Smooth muscle cell (in vitro differentiated cells): ENCODE measurements around the gene EXOC6. TPM values are rescaled to one million over a fixed set of nuclear protein-coding genes. Genes with fewer than 3 reads are reported as not detected.

Experiments used
- DNase-seq: peaks from one replicate; lab custom pipeline; 2025; ENCODE audit not compliant: unreplicated experiment; lab: John Stamatoyannopoulos, UW
- H2AFZ ChIP-seq: fragments of 200-600 bp; sonication (generic); 2 replicates; pipeline ENCODE4 v1.6.0; 2016; ENCODE audit warnings: antibody characterized with exemption, low read depth, mild to moderate bottlenecking
- H3F3A ChIP-seq: fragments of 200-600 bp; sonication (generic); 2 replicates; pipeline ENCODE4 v1.6.0; 2017; ENCODE audit warnings: antibody characterized with exemption, low read depth
- H3K27ac ChIP-seq: fragments of 200-600 bp; sonication (generic); 2 replicates; pipeline ENCODE4 v1.5.1; 2016; ENCODE audit warnings: low read depth, mild to moderate bottlenecking
- H3K27me3 ChIP-seq: fragments of 200-600 bp; sonication (generic); 2 replicates; pipeline ENCODE4 v1.6.1; 2016; ENCODE audit warnings: low read depth, mild to moderate bottlenecking
- H3K36me3 ChIP-seq: fragments of 200-600 bp; sonication (generic); 2 replicates; pipeline ENCODE4 v1.5.1; 2016; ENCODE audit warnings: low read depth
- H3K4me1 ChIP-seq: fragments of 200-600 bp; sonication (generic); 2 replicates; pipeline ENCODE4 v1.5.1; 2016; ENCODE audit warnings: low read depth
- H3K4me2 ChIP-seq: fragments of 200-600 bp; sonication (generic); 2 replicates; pipeline ENCODE4 v1.6.0; 2016; ENCODE audit warnings: mild to moderate bottlenecking
- H3K4me3 ChIP-seq: fragments of 200-600 bp; sonication (generic); 2 replicates; pipeline ENCODE4 v1.5.1; 2016; ENCODE audit warnings: mild to moderate bottlenecking
- H3K79me2 ChIP-seq: fragments of 200-600 bp; sonication (generic); 2 replicates; pipeline ENCODE4 v1.6.0; 2016; ENCODE audit warnings: low read depth, mild to moderate bottlenecking
- H3K9ac ChIP-seq: fragments of 200-600 bp; sonication (generic); 2 replicates; pipeline ENCODE4 v1.6.0; 2016; ENCODE audit warnings: low read depth
- H3K9me3 ChIP-seq: fragments of 200-600 bp; sonication (generic); replicated peaks from 2 replicates; pipeline ENCODE4 v1.5.1; 2016; ENCODE audit warnings: low read depth
- H4K20me1 ChIP-seq: fragments of 200-600 bp; sonication (generic); 2 replicates; pipeline ENCODE4 v1.6.0; 2016; ENCODE audit warnings: low read depth
- CTCF ChIP-seq: fragments of 200-600 bp; sonication (generic); IDR thresholded peaks from 2 replicates; pipeline ENCODE4 v1.5.1; 2017; ENCODE audit warnings: borderline replicate concordance, mild to moderate bottlenecking, antibody characterized with exemption; ENCODE audit not compliant: insufficient read depth, poor library complexity, severe bottlenecking
- WGBS: methylation state at CpG from one replicate; pipeline ENCODE4 v1.1.7; 2016; ENCODE audit warnings: low lambda C conversion rate; 5-methylcytosine and 5-hydroxymethylcytosine counted together
- polyA plus RNA-seq: library from polyadenylated mRNA; unstranded; fragments of >200 nt; fragmentation: Nextera tagmentation; extraction: Ambion mirVana; gene quantifications from 2 replicates; pipeline ENCODE4 v1.2.1, GENCODE V29; 2016
- total RNA-seq: library from RNA; depleted of rRNA; stranded (reverse); fragments of >200 nt; gene quantifications from 2 replicates; pipeline ENCODE4 v1.2.3, GENCODE V29; 2014

EXOC6 gene
- total and polyA plus RNA-seq, 2 experiments from 2014 or later, result 1.7 to 5.2 TPM

- H3K4me3 ChIP-seq, result no peak overlapping the region
- no peaks in the 10 kb centered on the region for H3K27me3 ChIP-seq
- no peak overlapping the region for H3K9ac ChIP-seq
- H3K4me1 ChIP-seq, result no peaks in the 10 kb centered on the region
- no peak for DNase-seq
- H3F3A ChIP-seq, result no peaks in the 10 kb centered on the region
- 60% methylated on average over 10 of the region's 10 CpGs for WGBS
- no peak overlapping the region for H3K27ac ChIP-seq
- H3K36me3 ChIP-seq, result no peaks in the 10 kb centered on the region
- no peak overlapping the region for H2AFZ ChIP-seq
- no peaks in the 10 kb centered on the region for H3K9me3 ChIP-seq
- peak; percentile 33 for TF ChIP-seq CTCF
- no peaks in the 10 kb centered on the region for H4K20me1 ChIP-seq
- no peak overlapping the region for H3K4me2 ChIP-seq
- no peaks in the 10 kb centered on the region for H3K79me2 ChIP-seq
Measured at GRCh38 chr10:92839191-92840085, 8.9 kb upstream of the EXOC6 start.

- no peaks in the 10 kb centered on the region for H3K9me3 ChIP-seq
- no peak overlapping the region for H2AFZ ChIP-seq
- H3K79me2 ChIP-seq, result no peaks in the 10 kb centered on the region
- no peaks in the 10 kb centered on the region for H3K27me3 ChIP-seq
- H4K20me1 ChIP-seq, result no peaks in the 10 kb centered on the region
- TF ChIP-seq CTCF, result no peak
- no peaks in the 10 kb centered on the region for H3F3A ChIP-seq
- H3K27ac ChIP-seq, result no peak overlapping the region
- no peak overlapping the region for H3K4me2 ChIP-seq
- 51% methylated on average over 3 of the region's 3 CpGs for WGBS
- no peak for DNase-seq
- H3K4me3 ChIP-seq, result no peak overlapping the region
- no peaks in the 10 kb centered on the region for H3K4me1 ChIP-seq
- H3K36me3 ChIP-seq, result no peaks in the 10 kb centered on the region
- H3K9ac ChIP-seq, result no peak overlapping the region
Measured at GRCh38 chr10:92844746-92845145, 3.6 kb upstream of the EXOC6 start.

GRCh38 chr10:92845921-92846320, 2.4 kb upstream of the EXOC6 start:
- no peak overlapping the region for H3K4me3 ChIP-seq
- no peaks in the 10 kb centered on the region for H3K9me3 ChIP-seq
- no peaks in the 10 kb centered on the region for H3F3A ChIP-seq
- TF ChIP-seq CTCF, result no peak
- 93% methylated on average over 4 of the region's 4 CpGs for WGBS
- DNase-seq, result no peak
- H3K9ac ChIP-seq, result no peak overlapping the region
- no peaks in the 10 kb centered on the region for H4K20me1 ChIP-seq
- H3K79me2 ChIP-seq, result no peaks in the 10 kb centered on the region
- H3K27me3 ChIP-seq, result no peaks in the 10 kb centered on the region
- H3K27ac ChIP-seq, result no peak overlapping the region
- no peak overlapping the region for H2AFZ ChIP-seq
- no peaks in the 10 kb centered on the region for H3K36me3 ChIP-seq
- H3K4me2 ChIP-seq, result no peak overlapping the region
- H3K4me1 ChIP-seq, result no peaks in the 10 kb centered on the region

GRCh38 chr10:92846344-92846743, 2.0 kb upstream of the EXOC6 start:
- Histone ChIP-seq H3K27me3 (no peaks in the 10 kb centered on the region), H2AFZ (no peak overlapping the region), H3K79me2 (no peaks in the 10 kb centered on the region), H3K4me1 (no peaks in the 10 kb centered on the region), H3F3A (no peaks in the 10 kb centered on the region), H3K9ac (no peak overlapping the region), H3K4me3 (no peak overlapping the region), H3K4me2 (no peak overlapping the region), H3K36me3 (no peaks in the 10 kb centered on the region), H3K9me3 (no peaks in the 10 kb centered on the region), H4K20me1 (no peaks in the 10 kb centered on the region), H3K27ac (no peak overlapping the region)
- WGBS, result 92% methylated on average over 3 of the region's 3 CpGs
- no peak for TF ChIP-seq CTCF
- DNase-seq, result no peak
